ENCODE measurements around the gene ZDHHC11B.
"Not testable (repeated sequence)": the region's sequence is repeated elsewhere in the genome, so short reads cannot be mapped to it uniquely, and the experiment has no call there.

Gene ZDHHC11B
- long read RNA-seq, partial matches to known transcripts = 0 of 5 reads
- long read RNA-seq, other reads (novel, unspliced or antisense) = 5 of 5 reads

DNA sequence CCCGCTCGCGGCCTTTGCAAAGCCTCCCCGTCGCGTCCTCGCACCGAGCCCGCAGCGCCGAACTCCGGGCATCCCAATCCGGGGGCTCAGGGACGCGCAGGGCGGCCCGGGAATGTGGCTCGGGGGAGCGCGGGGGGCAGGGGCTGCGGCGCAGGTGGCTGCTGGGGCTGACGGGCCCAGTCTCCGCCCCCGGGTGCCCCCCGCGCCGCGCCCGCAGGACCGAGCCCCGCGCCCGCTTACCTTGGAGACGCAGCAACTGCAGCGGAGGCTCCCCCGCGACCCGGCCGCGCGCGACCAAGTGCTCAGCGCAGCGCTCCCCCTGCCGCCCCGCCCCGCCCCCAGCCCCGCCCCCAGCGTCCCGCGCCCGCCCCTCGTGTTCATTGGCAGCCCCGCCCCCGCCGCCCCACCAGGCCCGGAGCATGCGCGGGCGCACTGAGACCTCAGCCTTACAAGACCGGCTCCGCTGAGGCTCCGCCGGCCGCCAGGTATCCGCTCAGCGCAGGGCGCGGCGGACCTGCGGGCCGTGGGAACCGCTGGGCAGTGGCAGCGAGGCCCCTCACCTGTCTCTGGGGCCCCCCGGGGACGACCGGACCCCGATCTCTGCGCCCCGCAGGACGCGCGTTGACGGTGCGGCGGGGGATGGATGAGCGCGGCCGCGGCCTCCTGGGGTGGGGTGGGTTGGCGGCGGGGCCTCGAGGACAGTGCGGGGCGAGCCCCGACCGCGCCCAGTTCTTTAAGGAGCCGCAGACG is at the start of gene ZDHHC11B:
ZDHHC11B (minus strand) TSS at position 302 of the 750 bp plus-strand sequence. CDS start 17,810 bp downstream, outside the sequence.
- H3K27me3 ChIP-seq (ENCODE audit: insufficient read depth, poor library complexity, severe bottlenecking) = not testable (repeated sequence)
- Histone ChIP-seq H3K4me3 (replicated peaks; ENCODE audit: insufficient read depth, low read length) (peak within 1 kb of the TSS; percentile 41), H3K27ac (replicated peaks) (peak within 1 kb of the TSS; percentile 61)
- peak; percentile 57 to 71 for DNase-seq (ENCODE audit: low read depth in 1 of 2, low spot score in 1 of 2)

- not testable (repeated sequence) for H3K27ac ChIP-seq (replicated peaks); DNase-seq (ENCODE audit: low read depth in 1 of 2, low spot score in 1 of 2); H3K4me3 ChIP-seq (replicated peaks; ENCODE audit: insufficient read depth, low read length); H3K27me3 ChIP-seq (ENCODE audit: insufficient read depth, poor library complexity, severe bottlenecking)
These were observed 49.5 kb upstream of the ZDHHC11B start for GRCh38 chr5:834013-834412.

- H3K4me3 ChIP-seq (replicated peaks; ENCODE audit: insufficient read depth, low read length); DNase-seq (ENCODE audit: low read depth in 1 of 2, low spot score in 1 of 2); H3K27me3 ChIP-seq (ENCODE audit: insufficient read depth, poor library complexity, severe bottlenecking); H3K27ac ChIP-seq (replicated peaks): not testable (repeated sequence)
These were observed 43.7 kb upstream of the ZDHHC11B start for GRCh38 chr5:828194-828593.

- H3K27ac ChIP-seq (replicated peaks); H3K27me3 ChIP-seq (ENCODE audit: insufficient read depth, poor library complexity, severe bottlenecking); DNase-seq (ENCODE audit: low read depth in 1 of 2, low spot score in 1 of 2); H3K4me3 ChIP-seq (replicated peaks; ENCODE audit: insufficient read depth, low read length): not testable (repeated sequence)
These were observed 41.0 kb upstream of the ZDHHC11B start for GRCh38 chr5:825544-825943.

- Histone ChIP-seq H3K27me3 (ENCODE audit: insufficient read depth, poor library complexity, severe bottlenecking) (peaks cover 10% of the 10 kb centered on the region), H3K27ac (replicated peaks) (no peak overlapping the region), H3K4me3 (replicated peaks; ENCODE audit: insufficient read depth, low read length) (no peak overlapping the region)
- DNase-seq (ENCODE audit: low read depth in 1 of 2, low spot score in 1 of 2) = no peak
- TF ChIP-seq GABPA (IDR thresholded peaks at IDR 0.05; ENCODE audit: low read depth) (no peak), REST (IDR thresholded peaks at IDR 0.05; ENCODE audit: insufficient replicate concordance, low read depth) (no peak), CTCF (IDR thresholded peaks at IDR 0.05; ENCODE audit: insufficient read depth, low read length) (no peak), SPI1 (IDR thresholded peaks at IDR 0.05; ENCODE audit: borderline replicate concordance, low read depth) (no peak), POLR2AphosphoS5 (IDR thresholded peaks at IDR 0.05; ENCODE audit: low read depth) (no peak)
These were observed 37.0 kb upstream of the ZDHHC11B start for GRCh38 chr5:821504-821903.

- no peak overlapping the region for H3K4me3 ChIP-seq (replicated peaks; ENCODE audit: insufficient read depth, low read length)
- TF ChIP-seq REST (IDR thresholded peaks at IDR 0.05; ENCODE audit: insufficient replicate concordance, low read depth) (no peak), CTCF (IDR thresholded peaks at IDR 0.05; ENCODE audit: insufficient read depth, low read length) (no peak), SPI1 (IDR thresholded peaks at IDR 0.05; ENCODE audit: borderline replicate concordance, low read depth) (no peak), GABPA (IDR thresholded peaks at IDR 0.05; ENCODE audit: low read depth) (no peak), POLR2AphosphoS5 (IDR thresholded peaks at IDR 0.05; ENCODE audit: low read depth) (no peak)
- DNase-seq (ENCODE audit: low read depth in 1 of 2, low spot score in 1 of 2) = no peak
- no peak overlapping the region for H3K27ac ChIP-seq (replicated peaks)
- peaks cover 10% of the 10 kb centered on the region for H3K27me3 ChIP-seq (ENCODE audit: insufficient read depth, poor library complexity, severe bottlenecking)
These were observed 35.7 kb upstream of the ZDHHC11B start for GRCh38 chr5:820245-820644.
